Activated CD8-positive, alpha-beta T cell treated with anti-CD3 and anti-CD28 coated beads for 36 hours (primary cell): Measurements from ENCODE around the gene DNASE1L3. TPM values are rescaled to one million over a fixed set of nuclear protein-coding genes. Genes with fewer than 3 reads are reported as not detected.
A peak's percentile ranks its signal among the peaks of the same experiment; 100 is the strongest.

Source experiments
- ATAC-seq: fragments of 200-7000 bp; cut with Tn5 transposase; one replicate; pipeline ENCODE4 v1.10.0; 2021; ENCODE audit warnings: mild to moderate bottlenecking, moderate library complexity
- CTCF ChIA-PET: fragments of 350-600 bp; sonication (Branson Sonifier 250); formaldehyde crosslinking; loops from one replicate; lab custom pipeline; 2021; ENCODE audit warnings: antibody characterized with exemption; lab: Charles Lee
- POLR2A ChIA-PET: fragments of 350-600 bp; sonication (Branson Sonifier 250); formaldehyde crosslinking; loops from one replicate; lab custom pipeline; 2021; ENCODE audit warnings: antibody characterized with exemption; lab: Charles Lee
- DNase-seq: peaks from one replicate; pipeline ENCODE4 v3.0.0-alpha.2; 2020
- H3K27ac Mint-ChIP-seq: one replicate; pipeline ENCODE4 v1.8.0; 2021; ENCODE audit warnings: mild to moderate bottlenecking, mixed read lengths
- H3K27me3 Mint-ChIP-seq: one replicate; pipeline ENCODE4 v1.8.0; 2021; ENCODE audit warnings: mixed read lengths
- H3K36me3 Mint-ChIP-seq: one replicate; pipeline ENCODE4 v1.8.0; 2021; ENCODE audit warnings: low read depth, mixed read lengths
- H3K4me1 Mint-ChIP-seq: one replicate; pipeline ENCODE4 v1.8.0; 2021; ENCODE audit warnings: low read depth, mixed read lengths
- H3K4me3 Mint-ChIP-seq: one replicate; pipeline ENCODE4 v1.8.0; 2021; ENCODE audit warnings: mild to moderate bottlenecking, moderate library complexity, mixed read lengths
- H3K9me3 Mint-ChIP-seq: one replicate; pipeline ENCODE4 v1.8.0; 2021; ENCODE audit warnings: mixed read lengths
- CTCF ChIP-seq: fragments of 200-600 bp; IDR thresholded peaks from one replicate; pipeline ENCODE4 v1.8.0; 2022; ENCODE audit warnings: antibody characterized with exemption, mild to moderate bottlenecking
- intact Hi-C: fragments of 100-400 bp; cut with micrococcal nuclease; formaldehyde crosslinking; loops from one replicate; pipeline ENCODE4 v1.10.0; 2022
- total RNA-seq, 2 experiments: library from RNA; stranded (reverse); gene quantifications; one replicate each; pipeline ENCODE4 v1.2.3, GENCODE V29; 2021

DNASE1L3 gene
- total RNA-seq, result not detected

- no peak within 1 kb of the TSS for H3K4me3 Mint-ChIP-seq
- no peaks in the 10 kb centered on the region for H3K9me3 Mint-ChIP-seq
- H3K4me1 Mint-ChIP-seq, result peaks cover 34% of the 10 kb centered on the region
- no peak for ATAC-seq
- ChIA-PET POLR2A (interaction anchor here (0.9 to 1.6 kb wide), 2 partner anchors 10 to 85 kb away, joined by 3 read pairs; no protein-coding TSS in a partner anchor), CTCF (interaction anchor here (9.8 kb wide), 1 partner anchor 26 kb away, joined by 264 read pairs; no protein-coding TSS in a partner anchor)
- TF ChIP-seq CTCF, result no peak
- DNase-seq, result no peak
- H3K27ac Mint-ChIP-seq, result no peak within 1 kb of the TSS
- peaks cover 10% of the 10 kb centered on the region for H3K27me3 Mint-ChIP-seq
- intact Hi-C loops, result no loop called here
- no peaks in the 10 kb centered on the region for H3K36me3 Mint-ChIP-seq
Measured at GRCh38 chr3:58210761-58211460, at the start of gene DNASE1L3. TSS of gene DNASE1L3 (minus strand) at chr3:58210972. CDS start at chr3:58210906, 66 bp downstream.

GRCh38 chr3:58260261-58260731 lies 49.5 kb upstream of the DNASE1L3 start:
- Mint-ChIP-seq H3K4me1 (peaks cover 13% of the 10 kb centered on the region), H3K36me3 (peaks cover 4% of the 10 kb centered on the region), H3K9me3 (no peaks in the 10 kb centered on the region), H3K4me3 (no peak overlapping the region), H3K27me3 (no peaks in the 10 kb centered on the region), H3K27ac (no peak overlapping the region)
- intact Hi-C loops, result no loop called here
- TF ChIP-seq CTCF, result no peak
- POLR2A ChIA-PET, result interaction anchor here (0.5 kb wide), 1 partner anchor 156 kb away, joined by 3 read pairs; no protein-coding TSS in a partner anchor
- CTCF ChIA-PET, result no interaction called here
- DNase-seq, result peak; percentile 61
- peak; percentile 94 for ATAC-seq

- Mint-ChIP-seq H3K27me3 (no peaks in the 10 kb centered on the region), H3K36me3 (peaks cover 4% of the 10 kb centered on the region), H3K4me3 (no peak overlapping the region), H3K4me1 (peaks cover 13% of the 10 kb centered on the region), H3K27ac (no peak overlapping the region), H3K9me3 (no peaks in the 10 kb centered on the region)
- ATAC-seq (no peak), DNase-seq (no peak)
- ChIA-PET POLR2A (no interaction called here), CTCF (no interaction called here)
- TF ChIP-seq CTCF, result no peak
- intact Hi-C loops, result no loop called here
Measured at GRCh38 chr3:58258392-58259055, 47.8 kb upstream of the DNASE1L3 start.

GRCh38 chr3:58256511-58256910 lies 45.7 kb upstream of the DNASE1L3 start:
- intact Hi-C loops, result no loop called here
- POLR2A ChIA-PET, result no interaction called here
- Mint-ChIP-seq H3K9me3 (no peaks in the 10 kb centered on the region), H3K4me1 (peaks cover 15% of the 10 kb centered on the region), H3K36me3 (peaks cover 4% of the 10 kb centered on the region), H3K4me3 (no peak overlapping the region), H3K27ac (no peak overlapping the region), H3K27me3 (no peaks in the 10 kb centered on the region)
- no peak for TF ChIP-seq CTCF
- DNase-seq (no peak), ATAC-seq (no peak)
- CTCF ChIA-PET, result no interaction called here

GRCh38 chr3:58256061-58256460 lies 45.3 kb upstream of the DNASE1L3 start:
- Mint-ChIP-seq H3K27ac (no peak overlapping the region), H3K36me3 (peaks cover 4% of the 10 kb centered on the region), H3K9me3 (no peaks in the 10 kb centered on the region), H3K27me3 (no peaks in the 10 kb centered on the region), H3K4me3 (no peak overlapping the region), H3K4me1 (peaks cover 15% of the 10 kb centered on the region)
- intact Hi-C loops, result no loop called here
- TF ChIP-seq CTCF, result no peak
- ATAC-seq (no peak), DNase-seq (no peak)
- POLR2A ChIA-PET, result no interaction called here
- CTCF ChIA-PET, result interaction anchor here (1.5 kb wide), 1 partner anchor 79 kb away, joined by 3 read pairs; no protein-coding TSS in a partner anchor
